HepG2 (cell line): ENCODE data around the gene NTMT1. TPM values are rescaled to one million over a fixed set of nuclear protein-coding genes. Genes with fewer than 3 reads are reported as not detected.
A peak's percentile ranks its signal among the peaks of the same experiment; 100 is the strongest.

ENCODE experiments used
- ATAC-seq: fragments of 200-7000 bp; cut with Tn5 transposase; 3 replicates; pipeline ENCODE4 v1.9.1; 2020; ENCODE audit warnings: mild to moderate bottlenecking, moderate library complexity
- BruUV-seq: library from RNA; stranded (reverse); fragments of 400-500 nt; replicated peaks from 2 replicates; lab custom pipeline; 2021; lab: Mats Ljungman, UMichigan
- CTCF ChIA-PET: fragments of 300-600 bp; formaldehyde crosslinking; extraction: SDS; loops from one replicate; lab custom pipeline; 2021; ENCODE audit warnings: low total read pairs, inconsistent platforms, low intra/inter-chr PET ratio; lab: Yijun Ruan, JAX
- POLR2A ChIA-PET: fragments of 350-600 bp; sonication (Branson Sonifier 250); formaldehyde crosslinking; loops from one replicate; lab custom pipeline; 2020; ENCODE audit warnings: antibody characterized with exemption, inconsistent platforms; lab: Yijun Ruan, JAX
- DNase-seq: peaks from one replicate; pipeline ENCODE4 v3.0.0-alpha.2; 2015; ENCODE audit warnings: low spot score
- FAIRE-seq: peaks from 3 replicates; lab custom pipeline; 2011; peaks lifted over from hg19 to GRCh38; lab: Jason Lieb, UNC
- H2AFZ ChIP-seq: one replicate; pipeline ENCODE4 v1.6.1; 2011; ENCODE audit warnings: low read length, inconsistent platforms
- H3K27ac ChIP-seq: fragments of 300-600 bp; 3 replicates; pipeline ENCODE4 v1.8.0; 2011; ENCODE audit warnings: mixed run types, mild to moderate bottlenecking, mixed read lengths, low read length, inconsistent platforms; ENCODE audit not compliant: insufficient read depth; ENCODE audit errors: extremely low read length
- H3K27me3 ChIP-seq, 2 experiments: fragments of 200-600 bp in 1 of 2; 2 replicates in 1 of 2; 3 replicates in 1 of 2; pipeline versions ENCODE4 v1.6.0 to v1.8.0; 2011; ENCODE audit warnings: low read length in 2 of 2, mild to moderate bottlenecking in 2 of 2, moderate library complexity in 2 of 2, inconsistent platforms in 1 of 2; ENCODE audit not compliant: insufficient read depth in 2 of 2, control insufficient read depth in 1 of 2
- H3K36me3 ChIP-seq, 2 experiments: fragments of 200-600 bp in 1 of 2; replicated peaks in 1 of 2; 2 replicates in 1 of 2; 3 replicates in 1 of 2; pipeline versions ENCODE4 v1.5.1 to v1.8.0; 2011; ENCODE audit warnings: low read length in 2 of 2, inconsistent platforms in 1 of 2; ENCODE audit not compliant: insufficient read depth in 2 of 2, control insufficient read depth in 1 of 2
- H3K4me1 ChIP-seq: 2 replicates; pipeline ENCODE4 v1.5.1; 2012; ENCODE audit warnings: low read length, inconsistent platforms; ENCODE audit not compliant: insufficient read depth
- H3K4me2 ChIP-seq: 2 replicates; pipeline ENCODE4 v1.6.0; 2011; ENCODE audit warnings: low read depth, low read length, inconsistent platforms
- H3K4me3 ChIP-seq, 3 experiments: fragments of 200-600 bp in 1 of 3; sonication (generic), shearing (Covaris generic) in 1 of 3; replicated peaks in 1 of 3; 2 replicates each; pipeline ENCODE4 v1.5.1; 2011 to 2016; ENCODE audit warnings: low read length in 3 of 3, inconsistent platforms in 2 of 3, low read depth in 2 of 3, mild to moderate bottlenecking in 2 of 3, control low read depth in 1 of 3, mixed read lengths in 1 of 3; ENCODE audit not compliant: insufficient read depth in 1 of 3
- H3K79me2 ChIP-seq: one replicate; pipeline ENCODE4 v1.6.1; 2011; ENCODE audit warnings: low read length, inconsistent platforms; ENCODE audit not compliant: insufficient read depth
- H3K9ac ChIP-seq: 2 replicates; pipeline ENCODE4 v1.6.0; 2011; ENCODE audit warnings: mild to moderate bottlenecking, low read depth, low read length, inconsistent platforms; ENCODE audit not compliant: insufficient read depth
- H3K9me3 ChIP-seq: 2 replicates; pipeline ENCODE4 v1.5.1; 2012; ENCODE audit warnings: mild to moderate bottlenecking, low read length
- H4K20me1 ChIP-seq: 2 replicates; pipeline ENCODE4 v1.6.0; 2011; ENCODE audit warnings: inconsistent platforms, mild to moderate bottlenecking, low read length, moderate library complexity; ENCODE audit not compliant: insufficient read depth
- AGO2 ChIP-seq: fragments of 200-400 bp; formaldehyde crosslinking; optimal IDR thresholded peaks from 2 replicates; pipeline ENCODE3; 2017; ENCODE audit warnings: mild to moderate bottlenecking, low read depth, low read length, moderate library complexity
- CBX1 ChIP-seq: IDR thresholded peaks from one replicate; pipeline ENCODE4 v1.6.1; 2016; ENCODE audit warnings: antibody characterized with exemption, low read depth
- CBX2 ChIP-seq, 2 experiments: fragments of 200-600 bp in 1 of 2; sonication (generic); formaldehyde crosslinking in 1 of 2; IDR thresholded peaks; 2 replicates each; pipeline versions ENCODE4 v1.7.0 to v1.8.1; 2018 to 2022; ENCODE audit warnings: low read depth in 2 of 2, low read length in 1 of 2, mild to moderate bottlenecking in 1 of 2, missing genetic modification reagents in 1 of 2
- GFI1 ChIP-seq: sonication (generic); formaldehyde crosslinking; IDR thresholded peaks from 2 replicates; pipeline ENCODE4 v1.5.0; 2020; ENCODE audit warnings: missing genetic modification reagents, mild to moderate bottlenecking, borderline replicate concordance
- KLF16 ChIP-seq, 2 experiments: sonication (generic) in 1 of 2; formaldehyde crosslinking in 1 of 2; IDR thresholded peaks; 2 replicates each; pipeline versions ENCODE4 v1.6.1 to v1.8.0; 2016 to 2023; ENCODE audit warnings: missing genetic modification reagents in 2 of 2, missing compliant biosample characterization in 1 of 2
- PHF21A ChIP-seq: sonication (generic); formaldehyde crosslinking; IDR thresholded peaks from 2 replicates; pipeline ENCODE4 v1.5.0; 2020; ENCODE audit warnings: mild to moderate bottlenecking, missing genetic modification reagents
- RAD21 ChIP-seq: fragments of 450-650 bp; formaldehyde crosslinking; IDR thresholded peaks from 2 replicates; pipeline ENCODE4 v1.5.0; 2020; ENCODE audit warnings: mild to moderate bottlenecking
- RBFOX2 ChIP-seq: fragments of 200-400 bp; formaldehyde crosslinking; IDR thresholded peaks from 2 replicates; pipeline ENCODE4 v1.6.1; 2017; ENCODE audit warnings: low read depth, mild to moderate bottlenecking, low read length
- SKI ChIP-seq: fragments of 450-650 bp; IDR thresholded peaks from one replicate; pipeline ENCODE4 v1.6.1; 2018; ENCODE audit warnings: mild to moderate bottlenecking; ENCODE audit not compliant: partially characterized antibody
- SMC3 ChIP-seq: IDR thresholded peaks from 2 replicates; pipeline ENCODE4 v1.6.1; 2011; ENCODE audit warnings: low read length, improper control_type of control experiment
- TEAD3 ChIP-seq: optimal IDR thresholded peaks from 2 replicates; pipeline ENCODE3; 2016; ENCODE audit warnings: borderline replicate concordance
- ZNF275 ChIP-seq: sonication (generic); formaldehyde crosslinking; IDR thresholded peaks from 2 replicates; pipeline ENCODE4 v1.8.0; 2022; ENCODE audit warnings: missing genetic modification reagents, mild to moderate bottlenecking, inconsistent platforms, borderline replicate concordance
- ZNF432 ChIP-seq: sonication (generic); formaldehyde crosslinking; IDR thresholded peaks from 2 replicates; pipeline ENCODE4 v1.5.0; 2020; ENCODE audit warnings: missing genetic modification reagents, mild to moderate bottlenecking, borderline replicate concordance
- ZNF639 ChIP-seq: conservative IDR thresholded peaks from 2 replicates; pipeline ENCODE4 v1.6.1; 2018; ENCODE audit warnings: missing genetic modification reagents
- ZNF724P ChIP-seq: sonication (generic); formaldehyde crosslinking; IDR thresholded peaks from 2 replicates; pipeline ENCODE4 v1.8.0; 2022; ENCODE audit warnings: missing genetic modification reagents, borderline replicate concordance
- ZNF773 ChIP-seq: sonication (generic); formaldehyde crosslinking; IDR thresholded peaks from 2 replicates; pipeline ENCODE4 v1.4.0; 2020; ENCODE audit warnings: missing genetic modification reagents, borderline replicate concordance
- ZNF790 ChIP-seq: sonication (generic); formaldehyde crosslinking; IDR thresholded peaks from 2 replicates; pipeline ENCODE4 v1.8.0; 2022; ENCODE audit warnings: missing genetic modification reagents, mild to moderate bottlenecking, borderline replicate concordance
- WGBS: methylation state at CpG from one replicate; pipeline ENCODE4 v1.1.6; 2017; ENCODE audit warnings: low lambda C conversion rate; 5-methylcytosine and 5-hydroxymethylcytosine counted together
- in situ Hi-C: cut with HindIII; loops from 2 replicates; pipeline ENCODE4 v1.10.0; 2017; ENCODE audit warnings: low pct_unique_long_range_greater_than_20kb; ENCODE audit not compliant: extremely low pct_ligation_motif_present
- intact Hi-C: fragments of 100-400 bp; cut with micrococcal nuclease; formaldehyde crosslinking; loops from one replicate; pipeline ENCODE4 v1.10.0; 2022; ENCODE audit not compliant: unreplicated experiment
- polyA plus RNA-seq, 8 experiments: library from polyadenylated mRNA; depleted of rRNA in 3 of 8; stranded (reverse) in 7 of 8; unstranded in 1 of 8; fragments of >200 nt; fragmentation: Illumina TruSeq in 4 of 8; extraction: Trizol in 4 of 8; gene quantifications; 2 replicates each; pipeline versions ENCODE4 v1.2.1 to v1.2.3, GENCODE V29; 2011 to 2016; ENCODE audit warnings: low read depth in 4 of 8, missing spikeins in 1 of 8, mixed read lengths in 1 of 8; ENCODE audit not compliant: insufficient read depth in 1 of 8
- total RNA-seq, 5 experiments: library from RNA; depleted of rRNA; stranded (reverse); fragments of >200 nt; fragmentation: Illumina TruSeq; extraction: Trizol; gene quantifications; 2 replicates each; pipeline ENCODE4 v1.2.3, GENCODE V29; 2016; ENCODE audit warnings: low read depth in 1 of 5
- TF ChIP-seq, protein P1 (sequence below): sonication (generic); formaldehyde crosslinking; IDR thresholded peaks from 2 replicates; pipeline ENCODE4 v1.5.0; 2020; ENCODE audit warnings: mild to moderate bottlenecking, missing genetic modification reagents, moderate library complexity

Gene NTMT1
- total and polyA plus RNA-seq, 2 of the 13 experiments (the other 11 are each of a cell fraction or from before 2014, with no cell fraction given): 49.1 to 53.8 TPM

- no peak for TF ChIP-seq ZNF275 (CRISPR knock-in tag)
- peak; percentile 80 for TF ChIP-seq AGO2
- TF ChIP-seq ZNF773 (CRISPR knock-in tag): no peak
- no peak for TF ChIP-seq ZNF432 (CRISPR knock-in tag)
- no peak for TF ChIP-seq KLF16 (CRISPR knock-in tag; IDR thresholded peaks at IDR 0.05)
- TF ChIP-seq RBFOX2: no peak
Measured at GRCh38 chr9:129615407-129616285, 10.3 kb upstream of the NTMT1 start (continued).

DNA sequence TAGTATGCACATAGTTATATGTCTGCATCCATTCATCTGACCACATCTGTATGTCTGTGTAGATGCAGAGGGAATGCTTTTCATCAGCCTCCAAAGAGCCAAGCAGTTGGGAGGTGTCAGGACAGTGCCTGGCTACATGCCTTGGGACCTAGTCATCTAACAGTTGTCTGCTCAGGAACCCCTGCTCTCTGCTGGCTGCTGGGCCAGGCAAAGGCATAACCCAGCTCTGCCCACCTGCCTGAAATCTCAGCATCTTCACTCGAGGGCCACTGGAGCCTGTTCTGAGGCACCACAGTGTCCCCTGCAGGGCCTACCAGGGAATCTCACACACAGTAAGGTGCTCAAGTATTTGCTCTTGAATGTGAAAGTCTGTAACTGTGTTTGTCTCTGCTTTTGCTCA, 8.8 kb upstream of the NTMT1 start:
- Histone ChIP-seq H3K27me3 (peaks cover 0 to 15% of the 10 kb centered on the region in 2 experiments; a peak in 3 of 5 replicates), H3K9ac (no peak overlapping the region), H3K79me2 (no peaks in the 10 kb centered on the region), H4K20me1 (peaks cover 7% of the 10 kb centered on the region; the same call in 1 of the 2 replicates), H3K9me3 (no peaks in the 10 kb centered on the region), H3K4me3 (no peak overlapping the region), H3K27ac (no peak overlapping the region), H3K4me1 (peaks cover 20% of the 10 kb centered on the region), H3K4me2 (no peak overlapping the region), H2AFZ (no peak overlapping the region), H3K36me3 (no peaks in the 10 kb centered on the region)
- DNase-seq: no peak
- no peak for FAIRE-seq
- ChIA-PET POLR2A (interaction anchor here (1.3 kb wide), 1 partner anchor 70 kb away, joined by 3 read pairs; no protein-coding TSS in a partner anchor), CTCF (no interaction called here)
- ATAC-seq: peak; percentile 39
- WGBS: no CpG with 5 or more reads among the region's 1 CpG
- intact Hi-C loops: no loop called here
- BruUV-seq: no TSS peak
- in situ Hi-C loops: loop anchor here (10.0 kb wide), 3 partner anchors 122 to 442 kb away; partner anchors contain the start of gene IER5L
- TF ChIP-seq GFI1: peak; percentile 100
- no peak for TF ChIP-seq ZNF639 (CRISPR knock-in tag)
- no peak for TF ChIP-seq ZNF724P (CRISPR knock-in tag)
- no peak for TF ChIP-seq CBX2 (IDR thresholded peaks at IDR 0.05; ENCODE audit: low read depth, low read length)
- TF ChIP-seq CBX2 (CRISPR knock-in tag; IDR thresholded peaks at IDR 0.05; ENCODE audit: low read depth): no peak
- peak; percentile 35; the same call in 1 of the 2 replicates for TF ChIP-seq RAD21 (CRISPR knock-in tag)
- TF ChIP-seq SMC3: peak; percentile 38; the same call in 1 of the 2 replicates
- peak; percentile 35 for TF ChIP-seq SKI
- no peak for TF ChIP-seq ZNF790 (CRISPR knock-in tag)
- TF ChIP-seq PHF21A: peak; percentile 66
- TF ChIP-seq CBX1: no peak
- TF ChIP-seq, protein P1, sequence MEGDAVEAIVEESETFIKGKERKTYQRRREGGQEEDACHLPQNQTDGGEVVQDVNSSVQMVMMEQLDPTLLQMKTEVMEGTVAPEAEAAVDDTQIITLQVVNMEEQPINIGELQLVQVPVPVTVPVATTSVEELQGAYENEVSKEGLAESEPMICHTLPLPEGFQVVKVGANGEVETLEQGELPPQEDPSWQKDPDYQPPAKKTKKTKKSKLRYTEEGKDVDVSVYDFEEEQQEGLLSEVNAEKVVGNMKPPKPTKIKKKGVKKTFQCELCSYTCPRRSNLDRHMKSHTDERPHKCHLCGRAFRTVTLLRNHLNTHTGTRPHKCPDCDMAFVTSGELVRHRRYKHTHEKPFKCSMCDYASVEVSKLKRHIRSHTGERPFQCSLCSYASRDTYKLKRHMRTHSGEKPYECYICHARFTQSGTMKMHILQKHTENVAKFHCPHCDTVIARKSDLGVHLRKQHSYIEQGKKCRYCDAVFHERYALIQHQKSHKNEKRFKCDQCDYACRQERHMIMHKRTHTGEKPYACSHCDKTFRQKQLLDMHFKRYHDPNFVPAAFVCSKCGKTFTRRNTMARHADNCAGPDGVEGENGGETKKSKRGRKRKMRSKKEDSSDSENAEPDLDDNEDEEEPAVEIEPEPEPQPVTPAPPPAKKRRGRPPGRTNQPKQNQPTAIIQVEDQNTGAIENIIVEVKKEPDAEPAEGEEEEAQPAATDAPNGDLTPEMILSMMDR (CRISPR knock-in tag): peak; percentile 75
- TF ChIP-seq TEAD3 (CRISPR knock-in tag): peak; percentile 18
